Right lobe of liver (tissue), 6 donors: Measurements from ENCODE around the gene FNDC10. TPM values are rescaled to one million over a fixed set of nuclear protein-coding genes. Genes with fewer than 3 reads are reported as not detected.

ENCODE experiments used
- ATAC-seq, 4 donors: fragments of 200-7000 bp; cut with Tn5 transposase; one replicate each; pipeline ENCODE4 v1.9.1; 2020; ENCODE audit warnings: mild to moderate bottlenecking in 4 of 4, moderate library complexity in 4 of 4
- DNase-seq, 3 donors: peaks; one replicate each; pipeline ENCODE4 v3.0.0-alpha.2; 2020
- H3K27ac ChIP-seq, 3 donors: fragments of 200-600 bp; one replicate each; pipeline ENCODE4 v1.8.0; 2022
- H3K27me3 ChIP-seq, 2 donors: fragments of 200-600 bp; one replicate each; pipeline ENCODE4 v1.8.0; 2022
- H3K36me3 ChIP-seq, 4 donors: fragments of 200-600 bp; sonication (generic) in 1 of 4; one replicate each; pipeline versions ENCODE4 v1.5.1 to v1.8.0; 2017 to 2022; ENCODE audit warnings: control low read depth in 1 of 4
- H3K4me1 ChIP-seq, 4 donors: fragments of 200-600 bp; sonication (generic) in 1 of 4; one replicate each; pipeline versions ENCODE4 v1.5.1 to v1.8.0; 2017 to 2022; ENCODE audit warnings: control low read depth in 1 of 4
- H3K4me3 ChIP-seq, 3 donors: fragments of 200-600 bp; one replicate each; pipeline ENCODE4 v1.8.0; 2022
- H3K9me3 ChIP-seq, 4 donors: fragments of 200-600 bp; sonication (generic) in 1 of 4; one replicate each; pipeline versions ENCODE4 v1.5.1 to v1.8.0; 2017 to 2022; ENCODE audit warnings: control low read depth in 1 of 4
- CTCF ChIP-seq, 4 donors: fragments of 200-600 bp in 3 of 4; fragments of 450-650 bp in 1 of 4; IDR thresholded peaks; one replicate each; pipeline versions ENCODE4 v1.5.1 to v1.8.0; 2016 to 2022; ENCODE audit warnings: antibody characterized with exemption in 4 of 4, mild to moderate bottlenecking in 2 of 4
- POLR2A ChIP-seq: fragments of 450-650 bp; IDR thresholded peaks from one replicate; pipeline ENCODE4 v1.6.1; 2017; ENCODE audit warnings: antibody characterized with exemption, mild to moderate bottlenecking
- WGBS: methylation state at CpG from one replicate; pipeline ENCODE4 v1.1.6; 2018; ENCODE audit warnings: low coverage, low lambda C conversion rate; ENCODE audit not compliant: insufficient coverage; ENCODE audit errors: missing lambda C conversion rate; 5-methylcytosine and 5-hydroxymethylcytosine counted together
- intact Hi-C, 2 donors: fragments of 100-400 bp; cut with DNase I; formaldehyde crosslinking; loops; one replicate each; pipeline versions ENCODE4 v1.11.2 to v1.14.1; 2022
- total RNA-seq, 6 experiments: library from RNA; depleted of rRNA in 2 of 6; stranded (reverse); fragments of >200 nt in 2 of 6; fragmentation: NEBNext Ultra II Directional in 3 of 6; extraction: Animal tissue kit (Norgen Biotek cat#: 25700) in 3 of 6; gene quantifications; one replicate each; pipeline versions ENCODE4 v1.1.0 to v1.2.4, GENCODE V29; 2016 to 2023
- donor health status: DM: no; HTN: yes; CAD: no.
- donor health status: DM: no; HTN: no; CAD: no.
- donor health status: DM: no; HTN: no; CAD: no.
- donor health status: DM: no; HTN: yes; CAD: no.
- donor health status: DM: no; HTN: yes; CAD: no.

The FNDC10 gene
- total RNA-seq, 6 experiments from 2014 or later = 0.09 to 1.6 (median 0.46) TPM

- DNase-seq = peak in 1 of 3 donors; percentile 55
- Histone ChIP-seq H3K27ac (no peak overlapping the region), H3K9me3 (no peaks in the 10 kb centered on the region), H3K27me3 (no peaks in the 10 kb centered on the region), H3K4me3 (no peak overlapping the region), H3K4me1 (peaks cover 0 to 7% (median 3%) of the 10 kb centered on the region in 4 donors), H3K36me3 (no peaks in the 10 kb centered on the region)
- WGBS = no CpG with 5 or more reads among the region's 13 CpGs
- intact Hi-C loops = no loop called here
- TF ChIP-seq POLR2A = no peak
- no peak for TF ChIP-seq CTCF (IDR thresholded peaks at IDR 0.05)
- no peak for ATAC-seq
These were observed 6.3 kb upstream of the FNDC10 start for GRCh38 chr1:1606232-1606631.

DNA sequence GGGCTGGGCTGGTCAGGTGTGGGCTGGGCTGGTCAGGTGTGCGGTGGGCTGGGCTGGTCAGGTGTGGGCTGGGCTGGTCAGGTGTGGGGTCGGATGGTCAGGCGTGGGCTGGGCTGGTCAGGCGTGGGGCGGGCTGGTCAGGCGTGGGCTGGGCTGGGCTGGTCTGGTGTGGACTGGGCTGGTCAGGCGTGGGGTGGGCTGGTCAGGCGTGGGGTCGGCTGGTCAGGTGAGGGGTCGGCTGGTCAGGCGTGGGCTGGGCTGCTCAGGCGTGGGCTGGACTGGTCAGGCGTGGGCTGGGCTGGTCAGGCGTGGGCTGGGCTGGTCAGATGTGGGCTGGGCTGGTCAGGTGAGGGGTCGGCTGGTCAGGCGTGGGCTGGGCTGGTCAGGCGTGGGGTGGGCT, 5.8 kb upstream of the FNDC10 start:
- TF ChIP-seq POLR2A (no peak), CTCF (IDR thresholded peaks at IDR 0.05) (no peak)
- intact Hi-C loops = no loop called here
- Histone ChIP-seq H3K4me3 (no peak overlapping the region), H3K4me1 (peaks cover 0 to 4% (median 1%) of the 10 kb centered on the region in 4 donors), H3K9me3 (no peaks in the 10 kb centered on the region), H3K27ac (no peak overlapping the region), H3K36me3 (no peaks in the 10 kb centered on the region), H3K27me3 (no peaks in the 10 kb centered on the region)
- ATAC-seq = no peak
- 67% methylated on average over 8 of the region's 17 CpGs for WGBS
- no peak for DNase-seq

DNA sequence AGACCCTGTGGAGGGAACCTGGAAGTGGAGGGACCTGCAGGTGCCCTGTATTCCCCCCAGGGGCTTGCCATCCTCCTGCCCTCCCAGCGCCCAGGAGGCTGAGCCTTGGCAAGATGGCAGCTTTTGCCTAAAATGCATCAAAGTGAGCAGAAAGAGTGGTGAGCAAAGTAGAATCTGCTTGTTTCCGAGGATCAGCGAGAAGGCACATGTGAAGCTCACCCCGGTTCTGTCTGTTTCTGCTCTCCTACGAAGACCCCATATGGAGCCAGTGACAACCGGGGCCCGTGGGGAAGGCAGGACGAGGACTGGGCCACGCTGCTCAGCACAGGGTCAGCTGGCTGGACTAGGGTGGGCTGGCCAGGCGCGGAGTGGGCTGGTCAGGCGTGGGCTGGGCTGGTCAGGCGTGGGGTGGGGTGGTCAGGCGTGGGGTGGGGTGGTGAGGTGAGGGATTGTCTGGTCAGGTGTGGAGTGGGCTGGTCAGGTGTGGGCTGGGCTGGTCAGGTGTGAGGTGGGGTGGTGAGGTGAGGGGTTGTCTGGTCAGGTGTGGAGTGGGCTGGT, 5.2 kb upstream of the FNDC10 start:
- no peak for ATAC-seq
- H3K4me1 ChIP-seq = peaks cover 0 to 4% (median 0%) of the 10 kb centered on the region in 4 donors
- WGBS = 60% methylated on average over 5 of the region's 14 CpGs
- no peak for TF ChIP-seq POLR2A
- TF ChIP-seq CTCF (IDR thresholded peaks at IDR 0.05) = no peak
- intact Hi-C loops = no loop called here
- DNase-seq = no peak
- H3K9me3 ChIP-seq = no peaks in the 10 kb centered on the region
- peaks cover 0 to 5% of the 10 kb centered on the region in 2 donors for H3K27me3 ChIP-seq
- no peaks in the 10 kb centered on the region for H3K36me3 ChIP-seq
- H3K27ac ChIP-seq = no peak overlapping the region
- no peak overlapping the region for H3K4me3 ChIP-seq

DNA sequence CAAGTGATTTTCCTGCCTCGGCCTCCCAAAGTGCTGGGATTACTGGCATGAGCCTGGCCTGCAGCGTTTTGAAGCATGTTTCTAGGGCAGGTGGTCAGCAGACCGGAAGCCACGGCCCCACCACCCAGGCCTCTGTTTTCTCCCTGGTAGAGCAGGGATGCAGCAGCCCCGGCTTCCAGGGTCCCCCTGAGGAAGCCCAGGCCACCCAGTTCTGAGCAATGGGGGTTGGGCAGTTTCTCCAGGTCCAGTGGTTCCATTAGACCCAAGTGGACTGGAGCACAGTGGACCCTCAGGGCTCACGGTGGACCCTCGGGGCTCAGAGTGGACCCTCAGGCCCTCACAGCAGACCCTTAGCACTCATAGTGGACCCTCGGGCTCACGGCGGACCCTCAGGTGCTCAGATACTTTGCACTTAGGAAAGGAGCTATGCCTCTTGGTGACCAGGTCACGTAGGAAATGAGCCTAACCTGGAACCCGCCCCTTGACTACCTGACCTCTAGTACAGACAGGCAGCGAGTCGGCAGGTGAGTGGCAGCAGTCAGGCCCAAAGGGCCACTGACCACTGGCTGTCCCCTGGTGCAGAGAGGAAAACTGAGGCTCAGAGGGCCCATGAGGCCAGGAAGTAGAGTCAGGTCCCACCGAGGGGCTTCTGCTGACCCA, 4.6 kb upstream of the FNDC10 start:
- TF ChIP-seq CTCF (IDR thresholded peaks at IDR 0.05) (no peak), POLR2A (no peak)
- Histone ChIP-seq H3K27me3 (peaks cover 0 to 6% of the 10 kb centered on the region in 2 donors), H3K9me3 (no peaks in the 10 kb centered on the region), H3K4me3 (no peak overlapping the region), H3K36me3 (no peaks in the 10 kb centered on the region), H3K4me1 (peaks cover 0 to 4% (median 0%) of the 10 kb centered on the region in 4 donors), H3K27ac (no peak overlapping the region)
- intact Hi-C loops = no loop called here
- ATAC-seq (no peak), DNase-seq (no peak)
- WGBS = 89% methylated on average over 7 of the region's 15 CpGs
